Measurements from ENCODE around the gene SLC36A2.

SLC36A2 gene

DNA sequence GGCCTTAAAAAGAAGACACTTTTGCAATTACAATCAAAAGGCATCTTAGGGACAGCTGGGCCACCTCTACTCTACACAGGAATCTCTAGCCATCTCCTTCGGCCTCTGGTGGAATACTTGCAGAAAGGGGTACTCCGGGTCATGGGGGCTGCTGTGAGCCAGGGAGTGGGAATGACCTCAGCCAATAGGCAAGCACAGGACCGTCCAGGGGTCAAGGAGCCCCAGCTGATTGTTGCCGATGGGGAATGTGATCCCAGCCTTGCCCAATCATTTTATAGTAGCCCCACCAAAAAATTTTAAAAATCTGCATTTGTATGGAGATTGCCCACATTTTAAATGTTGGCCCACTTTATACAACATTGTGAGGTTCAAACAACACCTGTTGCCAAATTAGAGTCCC is 26.9 kb downstream of the SLC36A2 start:
- H3K36me3 ChIP-seq (ENCODE audit: control insufficient read depth in 2 of 2, insufficient read depth in 1 of 2, low read length in 2 of 2), result no peaks in the 10 kb centered on the region
- H3K4me3 ChIP-seq (ENCODE audit: low read depth, low read length), result no peak overlapping the region
- H3K9me3 ChIP-seq (ENCODE audit: control insufficient read depth, insufficient read depth, low read depth, low read length), result no peaks in the 10 kb centered on the region
- no peak overlapping the region for H3K27ac ChIP-seq (ENCODE audit: extremely low read depth, low read depth, low read length)
- ChIA-PET POLR2A (no interaction called here), CTCF (interaction anchor here (0.5 to 1.2 kb wide), 2 partner anchors 11 to 195 kb away, joined by 3 to 4 read pairs; no protein-coding TSS in a partner anchor)
- TF ChIP-seq ZNF311 (tag by site-specific recombination; IDR thresholded peaks at IDR 0.05; ENCODE audit: borderline replicate concordance), result no peak
- TF ChIP-seq GLI4 (tag by site-specific recombination; IDR thresholded peaks at IDR 0.05), result no peak
- no peak for TF ChIP-seq ZNF423 (tag by site-specific recombination; IDR thresholded peaks at IDR 0.05)
- no peak for TF ChIP-seq ZNF529 (tag by site-specific recombination; IDR thresholded peaks at IDR 0.05; ENCODE audit: insufficient replicate concordance)
- TF ChIP-seq ZNF623 (tag by site-specific recombination; IDR thresholded peaks at IDR 0.05), result no peak
- TF ChIP-seq, protein P1, sequence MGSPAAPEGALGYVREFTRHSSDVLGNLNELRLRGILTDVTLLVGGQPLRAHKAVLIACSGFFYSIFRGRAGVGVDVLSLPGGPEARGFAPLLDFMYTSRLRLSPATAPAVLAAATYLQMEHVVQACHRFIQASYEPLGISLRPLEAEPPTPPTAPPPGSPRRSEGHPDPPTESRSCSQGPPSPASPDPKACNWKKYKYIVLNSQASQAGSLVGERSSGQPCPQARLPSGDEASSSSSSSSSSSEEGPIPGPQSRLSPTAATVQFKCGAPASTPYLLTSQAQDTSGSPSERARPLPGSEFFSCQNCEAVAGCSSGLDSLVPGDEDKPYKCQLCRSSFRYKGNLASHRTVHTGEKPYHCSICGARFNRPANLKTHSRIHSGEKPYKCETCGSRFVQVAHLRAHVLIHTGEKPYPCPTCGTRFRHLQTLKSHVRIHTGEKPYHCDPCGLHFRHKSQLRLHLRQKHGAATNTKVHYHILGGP (tag by site-specific recombination; IDR thresholded peaks at IDR 0.05), result no peak
- TF ChIP-seq ZNF433 (tag by site-specific recombination; IDR thresholded peaks at IDR 0.05; ENCODE audit: low read depth), result no peak
- no peak for TF ChIP-seq ZNF37A (tag by site-specific recombination; IDR thresholded peaks at IDR 0.05)
- TF ChIP-seq, protein P2, sequence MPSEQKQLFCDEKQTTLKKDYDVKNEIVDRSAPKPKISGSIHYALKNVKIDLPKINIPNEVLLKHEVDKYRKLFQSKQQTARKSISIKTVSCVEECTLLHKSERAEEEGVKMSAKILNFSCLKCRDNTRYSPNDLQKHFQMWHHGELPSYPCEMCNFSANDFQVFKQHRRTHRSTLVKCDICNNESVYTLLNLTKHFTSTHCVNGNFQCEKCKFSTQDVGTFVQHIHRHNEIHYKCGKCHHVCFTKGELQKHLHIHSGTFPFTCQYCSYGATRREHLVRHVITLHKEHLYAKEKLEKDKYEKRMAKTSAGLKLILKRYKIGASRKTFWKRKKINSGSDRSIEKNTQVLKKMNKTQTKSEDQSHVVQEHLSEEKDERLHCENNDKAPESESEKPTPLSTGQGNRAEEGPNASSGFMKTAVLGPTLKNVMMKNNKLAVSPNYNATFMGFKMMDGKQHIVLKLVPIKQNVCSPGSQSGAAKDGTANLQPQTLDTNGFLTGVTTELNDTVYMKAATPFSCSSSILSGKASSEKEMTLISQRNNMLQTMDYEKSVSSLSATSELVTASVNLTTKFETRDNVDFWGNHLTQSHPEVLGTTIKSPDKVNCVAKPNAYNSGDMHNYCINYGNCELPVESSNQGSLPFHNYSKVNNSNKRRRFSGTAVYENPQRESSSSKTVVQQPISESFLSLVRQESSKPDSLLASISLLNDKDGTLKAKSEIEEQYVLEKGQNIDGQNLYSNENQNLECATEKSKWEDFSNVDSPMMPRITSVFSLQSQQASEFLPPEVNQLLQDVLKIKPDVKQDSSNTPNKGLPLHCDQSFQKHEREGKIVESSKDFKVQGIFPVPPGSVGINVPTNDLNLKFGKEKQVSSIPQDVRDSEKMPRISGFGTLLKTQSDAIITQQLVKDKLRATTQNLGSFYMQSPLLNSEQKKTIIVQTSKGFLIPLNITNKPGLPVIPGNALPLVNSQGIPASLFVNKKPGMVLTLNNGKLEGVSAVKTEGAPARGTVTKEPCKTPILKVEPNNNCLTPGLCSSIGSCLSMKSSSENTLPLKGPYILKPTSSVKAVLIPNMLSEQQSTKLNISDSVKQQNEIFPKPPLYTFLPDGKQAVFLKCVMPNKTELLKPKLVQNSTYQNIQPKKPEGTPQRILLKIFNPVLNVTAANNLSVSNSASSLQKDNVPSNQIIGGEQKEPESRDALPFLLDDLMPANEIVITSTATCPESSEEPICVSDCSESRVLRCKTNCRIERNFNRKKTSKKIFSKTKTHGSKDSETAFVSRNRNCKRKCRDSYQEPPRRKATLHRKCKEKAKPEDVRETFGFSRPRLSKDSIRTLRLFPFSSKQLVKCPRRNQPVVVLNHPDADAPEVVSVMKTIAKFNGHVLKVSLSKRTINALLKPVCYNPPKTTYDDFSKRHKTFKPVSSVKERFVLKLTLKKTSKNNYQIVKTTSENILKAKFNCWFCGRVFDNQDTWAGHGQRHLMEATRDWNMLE (tag by site-specific recombination; conservative IDR thresholded peaks at IDR 0.05; ENCODE audit: low read depth), result no peak
- no peak for TF ChIP-seq ZNF791 (tag by site-specific recombination; IDR thresholded peaks at IDR 0.05)
- no peak for TF ChIP-seq ZNF175 (tag by site-specific recombination; IDR thresholded peaks at IDR 0.05)
- no peak for TF ChIP-seq ZNF138 (tag by site-specific recombination; IDR thresholded peaks at IDR 0.05; ENCODE audit: borderline replicate concordance)
- TF ChIP-seq ZNF544 (tag by site-specific recombination; IDR thresholded peaks at IDR 0.05), result no peak
- TF ChIP-seq ZNF341 (tag by site-specific recombination; IDR thresholded peaks at IDR 0.05; ENCODE audit: low read depth), result no peak
- TF ChIP-seq ZNF624 (tag by site-specific recombination; IDR thresholded peaks at IDR 0.05), result no peak
- H3K4me1 ChIP-seq (ENCODE audit: control insufficient read depth, insufficient read depth, low read length), result no peaks in the 10 kb centered on the region

DNA sequence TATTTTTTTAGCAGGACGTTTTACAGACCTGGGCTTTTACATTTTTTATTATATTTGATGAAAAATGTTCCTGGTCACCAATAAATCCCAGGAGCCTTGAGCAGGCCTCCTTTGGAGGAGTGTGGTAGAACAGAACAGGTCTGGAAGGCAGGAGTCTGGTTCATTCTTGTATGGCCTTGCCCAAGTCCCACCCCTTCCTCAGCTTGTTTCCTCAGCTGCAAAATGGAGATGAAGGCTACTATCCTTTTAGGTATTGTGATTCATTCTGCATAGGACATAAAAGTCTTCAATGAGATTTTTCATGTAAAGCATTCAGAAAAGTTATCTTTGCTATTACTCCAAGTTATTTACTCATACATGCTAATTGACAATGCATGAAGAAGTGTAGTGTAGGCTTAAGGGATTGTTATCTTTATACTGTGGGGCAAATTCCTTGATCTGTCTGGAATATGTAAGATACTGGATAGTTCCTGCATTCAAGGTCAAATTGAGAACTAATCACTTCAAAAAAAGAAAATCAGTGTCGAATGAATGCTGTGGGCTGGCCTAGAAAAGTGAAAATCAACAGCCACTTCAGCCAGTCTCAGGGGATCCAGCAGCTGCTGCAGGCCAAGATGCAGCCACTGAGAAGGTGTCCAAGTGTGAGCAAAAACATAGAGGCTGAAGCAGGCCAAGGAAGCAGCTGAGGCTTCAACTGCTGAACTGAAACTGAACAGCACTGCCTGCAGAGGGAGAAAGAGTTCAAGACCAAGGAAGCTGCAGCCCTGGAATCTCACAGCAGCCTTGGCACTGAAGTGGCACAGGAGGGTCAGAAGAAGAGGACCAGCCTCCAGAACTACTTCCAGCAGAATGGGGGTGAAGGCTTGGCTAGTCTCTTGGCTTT is 28.3 kb downstream of the SLC36A2 start:
- Histone ChIP-seq H3K4me3 (ENCODE audit: low read depth, low read length) (no peak overlapping the region), H3K27ac (ENCODE audit: extremely low read depth, low read depth, low read length) (no peak overlapping the region), H3K4me1 (ENCODE audit: control insufficient read depth, insufficient read depth, low read length) (no peaks in the 10 kb centered on the region), H3K9me3 (ENCODE audit: control insufficient read depth, insufficient read depth, low read depth, low read length) (no peaks in the 10 kb centered on the region), H3K36me3 (ENCODE audit: control insufficient read depth in 2 of 2, insufficient read depth in 1 of 2, low read length in 2 of 2) (no peaks in the 10 kb centered on the region)
- ChIA-PET CTCF (interaction anchor here (1.2 to 2.2 kb wide), 4 partner anchors 65 to 333 kb away, joined by 3 to 14 read pairs (median 6); no protein-coding TSS in a partner anchor), POLR2A (no interaction called here)
- TF ChIP-seq ZBTB17 (tag by site-specific recombination; IDR thresholded peaks at IDR 0.05) (0 out of 2 replicates have a peak, but pooled peaks have one; percentile 13), ZNF10 (tag by site-specific recombination; IDR thresholded peaks at IDR 0.05) (0 out of 2 replicates have a peak, but pooled peaks have one; percentile 57), ZNF2 (tag by site-specific recombination; IDR thresholded peaks at IDR 0.05) (no peak), HOXA7 (CRISPR knock-in tag; IDR thresholded peaks at IDR 0.05; ENCODE audit: borderline replicate concordance) (no peak), ZNF138 (tag by site-specific recombination; IDR thresholded peaks at IDR 0.05; ENCODE audit: borderline replicate concordance) (no peak), ZNF146 (tag by site-specific recombination; IDR thresholded peaks at IDR 0.05) (no peak), ZNF776 (tag by site-specific recombination; IDR thresholded peaks at IDR 0.05; ENCODE audit: borderline replicate concordance) (no peak), BCL11B (tag by site-specific recombination; IDR thresholded peaks at IDR 0.05; ENCODE audit: low read depth) (no peak)
- TF ChIP-seq, protein P3, sequence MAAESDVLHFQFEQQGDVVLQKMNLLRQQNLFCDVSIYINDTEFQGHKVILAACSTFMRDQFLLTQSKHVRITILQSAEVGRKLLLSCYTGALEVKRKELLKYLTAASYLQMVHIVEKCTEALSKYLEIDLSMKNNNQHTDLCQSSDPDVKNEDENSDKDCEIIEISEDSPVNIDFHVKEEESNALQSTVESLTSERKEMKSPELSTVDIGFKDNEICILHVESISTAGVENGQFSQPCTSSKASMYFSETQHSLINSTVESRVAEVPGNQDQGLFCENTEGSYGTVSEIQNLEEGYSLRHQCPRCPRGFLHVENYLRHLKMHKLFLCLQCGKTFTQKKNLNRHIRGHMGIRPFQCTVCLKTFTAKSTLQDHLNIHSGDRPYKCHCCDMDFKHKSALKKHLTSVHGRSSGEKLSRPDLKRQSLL (tag by site-specific recombination; IDR thresholded peaks at IDR 0.05), result no peak
- TF ChIP-seq, protein P4, sequence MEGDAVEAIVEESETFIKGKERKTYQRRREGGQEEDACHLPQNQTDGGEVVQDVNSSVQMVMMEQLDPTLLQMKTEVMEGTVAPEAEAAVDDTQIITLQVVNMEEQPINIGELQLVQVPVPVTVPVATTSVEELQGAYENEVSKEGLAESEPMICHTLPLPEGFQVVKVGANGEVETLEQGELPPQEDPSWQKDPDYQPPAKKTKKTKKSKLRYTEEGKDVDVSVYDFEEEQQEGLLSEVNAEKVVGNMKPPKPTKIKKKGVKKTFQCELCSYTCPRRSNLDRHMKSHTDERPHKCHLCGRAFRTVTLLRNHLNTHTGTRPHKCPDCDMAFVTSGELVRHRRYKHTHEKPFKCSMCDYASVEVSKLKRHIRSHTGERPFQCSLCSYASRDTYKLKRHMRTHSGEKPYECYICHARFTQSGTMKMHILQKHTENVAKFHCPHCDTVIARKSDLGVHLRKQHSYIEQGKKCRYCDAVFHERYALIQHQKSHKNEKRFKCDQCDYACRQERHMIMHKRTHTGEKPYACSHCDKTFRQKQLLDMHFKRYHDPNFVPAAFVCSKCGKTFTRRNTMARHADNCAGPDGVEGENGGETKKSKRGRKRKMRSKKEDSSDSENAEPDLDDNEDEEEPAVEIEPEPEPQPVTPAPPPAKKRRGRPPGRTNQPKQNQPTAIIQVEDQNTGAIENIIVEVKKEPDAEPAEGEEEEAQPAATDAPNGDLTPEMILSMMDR (tag by site-specific recombination; IDR thresholded peaks at IDR 0.05), result peak; percentile 40; the same call in 1 of the 2 replicates

All from HEK293 (cell line).